Cardiac fibroblast (primary cell): ENCODE data around the gene TMA16.

ENCODE experiments used
- DNase-seq, 2 donors: peaks; one replicate each; pipeline versions ENCODE4 v3.0.0 to v3.0.0-alpha.2; 2010; ENCODE audit warnings: low read depth in 2 of 2
- H3K4me3 ChIP-seq, 2 donors: replicated peaks in 1 of 2; 1 replicate in 1 of 2; 2 replicates in 1 of 2; pipeline ENCODE4 v1.5.1; 2011; ENCODE audit warnings: low read depth in 2 of 2, low read length in 2 of 2, mild to moderate bottlenecking in 2 of 2, moderate library complexity in 1 of 2
- TF ChIP-seq, protein P1 (sequence below): IDR thresholded peaks from one replicate; pipeline ENCODE4 v1.5.1; 2011; ENCODE audit warnings: low read depth, mild to moderate bottlenecking, low read length, inconsistent platforms

Gene TMA16

GRCh38 chr4:163556650-163557391 lies 62.3 kb downstream of the TMA16 start:
- no peak for DNase-seq
- TF ChIP-seq, protein P1, sequence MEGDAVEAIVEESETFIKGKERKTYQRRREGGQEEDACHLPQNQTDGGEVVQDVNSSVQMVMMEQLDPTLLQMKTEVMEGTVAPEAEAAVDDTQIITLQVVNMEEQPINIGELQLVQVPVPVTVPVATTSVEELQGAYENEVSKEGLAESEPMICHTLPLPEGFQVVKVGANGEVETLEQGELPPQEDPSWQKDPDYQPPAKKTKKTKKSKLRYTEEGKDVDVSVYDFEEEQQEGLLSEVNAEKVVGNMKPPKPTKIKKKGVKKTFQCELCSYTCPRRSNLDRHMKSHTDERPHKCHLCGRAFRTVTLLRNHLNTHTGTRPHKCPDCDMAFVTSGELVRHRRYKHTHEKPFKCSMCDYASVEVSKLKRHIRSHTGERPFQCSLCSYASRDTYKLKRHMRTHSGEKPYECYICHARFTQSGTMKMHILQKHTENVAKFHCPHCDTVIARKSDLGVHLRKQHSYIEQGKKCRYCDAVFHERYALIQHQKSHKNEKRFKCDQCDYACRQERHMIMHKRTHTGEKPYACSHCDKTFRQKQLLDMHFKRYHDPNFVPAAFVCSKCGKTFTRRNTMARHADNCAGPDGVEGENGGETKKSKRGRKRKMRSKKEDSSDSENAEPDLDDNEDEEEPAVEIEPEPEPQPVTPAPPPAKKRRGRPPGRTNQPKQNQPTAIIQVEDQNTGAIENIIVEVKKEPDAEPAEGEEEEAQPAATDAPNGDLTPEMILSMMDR = no peak
- H3K4me3 ChIP-seq = no peak overlapping the region

DNA sequence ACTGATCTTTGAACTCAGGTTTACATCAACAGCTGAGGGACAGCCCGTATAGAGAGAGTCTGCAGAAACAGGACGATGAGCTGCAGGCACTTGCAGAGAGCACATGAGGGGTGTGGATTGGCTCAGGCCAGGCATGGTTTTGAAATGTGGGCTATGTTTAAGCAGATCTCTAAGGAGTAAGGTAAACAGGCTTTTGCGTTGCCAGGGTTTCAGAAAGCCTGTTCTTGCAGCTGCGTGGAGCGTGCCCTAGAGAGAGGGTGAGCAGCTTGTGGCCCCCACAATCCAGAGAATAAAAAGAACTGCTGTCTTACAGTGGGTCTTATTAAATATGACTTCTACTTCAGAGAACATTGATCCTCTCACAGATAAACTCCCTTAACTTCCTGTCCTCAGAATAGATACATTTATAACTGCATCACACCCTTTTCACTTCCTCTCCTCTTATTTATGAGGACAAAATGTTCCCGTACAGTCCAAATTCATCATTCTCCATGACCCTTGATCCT lies 64.1 kb downstream of the TMA16 start:
- DNase-seq = no peak
- no peak overlapping the region for H3K4me3 ChIP-seq
- TF ChIP-seq, protein P1 = no peak

GRCh38 chr4:163562496-163562895 lies 68.0 kb downstream of the TMA16 start:
- H3K4me3 ChIP-seq = no peak overlapping the region
- no peak for DNase-seq
- TF ChIP-seq, protein P1 = no peak

GRCh38 chr4:163563592-163563991 lies 69.1 kb downstream of the TMA16 start:
- DNase-seq = no peak
- TF ChIP-seq, protein P1 = no peak
- no peak overlapping the region for H3K4me3 ChIP-seq

DNA sequence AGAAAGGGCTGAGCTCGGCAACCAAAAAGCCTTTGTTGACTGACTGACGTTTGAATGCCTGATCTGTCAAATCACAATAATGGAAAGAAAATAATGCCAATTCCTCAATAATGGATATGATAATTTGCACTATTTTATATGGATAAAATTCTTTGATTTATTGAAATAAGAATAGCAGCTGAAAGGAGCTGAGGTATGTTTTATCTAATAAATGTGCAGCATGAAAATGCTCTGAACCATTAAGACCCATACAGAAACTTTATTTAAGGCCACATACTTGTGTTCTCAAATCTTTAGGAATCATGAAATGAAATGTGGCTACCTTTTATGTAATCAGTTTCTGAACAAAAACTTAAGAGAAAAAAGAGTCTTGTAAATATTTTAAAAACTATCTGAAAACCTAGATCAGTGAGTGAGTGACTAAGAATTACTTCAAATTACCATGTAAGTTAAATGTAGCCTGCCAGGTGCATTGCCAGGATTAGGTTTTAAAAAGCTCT lies 69.8 kb downstream of the TMA16 start:
- DNase-seq = no peak
- H3K4me3 ChIP-seq = no peak overlapping the region

GRCh38 chr4:163565226-163566135 lies 71.0 kb downstream of the TMA16 start:
- H3K4me3 ChIP-seq = no peak overlapping the region
- no peak for DNase-seq
- TF ChIP-seq, protein P1 = no peak

More for the DNA sequence above, 69.8 kb downstream of the TMA16 start:
- TF ChIP-seq, protein P1 = no peak
